PFSK-1 (cell line): ENCODE results near the gene ZDHHC24.

Experiments used
- FOXP2 ChIP-seq: optimal IDR thresholded peaks from 2 replicates; pipeline ENCODE3; 2011; ENCODE audit warnings: borderline replicate concordance, control low read depth, inconsistent platforms; ENCODE audit not compliant: insufficient read depth; ENCODE audit errors: extremely low read length, extremely low read depth
- POLR2AphosphoS5 ChIP-seq: IDR thresholded peaks from 2 replicates; pipeline ENCODE4 v1.6.1; 2012; ENCODE audit warnings: low read depth, mild to moderate bottlenecking, control low read depth, low read length, moderate library complexity
- SIN3A ChIP-seq: IDR thresholded peaks from 2 replicates; pipeline ENCODE4 v1.6.1; 2012; ENCODE audit warnings: mild to moderate bottlenecking, low read length, moderate library complexity, borderline replicate concordance; ENCODE audit not compliant: insufficient read depth
- TAF1 ChIP-seq: IDR thresholded peaks from 2 replicates; pipeline ENCODE4 v1.6.1; 2012; ENCODE audit warnings: low read length, control low read depth, borderline replicate concordance; ENCODE audit not compliant: insufficient read depth
- TF ChIP-seq, protein P1 (sequence below), 2 experiments: IDR thresholded peaks; 2 replicates each; pipeline versions ENCODE4 v1.6.1 to v1.8.0; 2011 to 2012; ENCODE audit warnings: low read depth in 2 of 2, low read length in 2 of 2, control low read depth in 1 of 2, inconsistent platforms in 1 of 2, mild to moderate bottlenecking in 1 of 2, moderate library complexity in 1 of 2; ENCODE audit not compliant: insufficient read depth in 1 of 2

The ZDHHC24 gene

DNA sequence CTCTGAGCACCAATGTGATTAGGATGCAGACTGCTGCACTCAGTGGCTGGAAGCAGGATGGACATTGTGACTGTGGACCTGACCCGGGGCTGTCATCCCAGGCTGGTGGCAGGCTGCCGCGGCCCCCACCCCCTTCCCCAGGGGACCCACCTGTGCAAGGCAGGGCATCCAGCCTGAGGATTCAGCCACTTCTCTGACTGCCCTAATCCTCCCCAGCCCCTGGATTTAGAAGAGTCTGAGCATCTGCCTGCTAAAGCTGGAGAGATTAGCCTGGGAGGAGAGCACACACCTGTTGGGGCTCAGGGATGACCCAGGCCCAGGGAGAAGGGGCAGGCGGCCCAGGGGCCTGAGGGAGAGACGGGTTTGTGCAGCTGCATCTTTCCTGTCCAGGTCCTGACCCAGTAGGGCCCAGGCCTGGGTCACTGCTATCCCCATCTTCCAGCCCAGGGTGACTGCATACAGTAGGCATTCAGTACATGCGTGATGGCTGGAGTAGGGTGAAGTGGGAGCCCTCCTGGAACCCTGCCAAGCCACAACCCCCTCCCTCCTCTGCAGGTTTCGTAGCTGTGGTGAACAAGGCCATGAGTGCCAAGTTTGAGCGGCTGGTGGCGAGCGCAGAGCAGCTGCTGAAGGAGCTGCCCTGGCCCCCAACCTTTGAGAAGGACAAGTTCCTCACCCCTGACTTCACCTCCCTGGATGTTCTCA lies 53.5 kb downstream of the ZDHHC24 start:
- TF ChIP-seq, protein P1, sequence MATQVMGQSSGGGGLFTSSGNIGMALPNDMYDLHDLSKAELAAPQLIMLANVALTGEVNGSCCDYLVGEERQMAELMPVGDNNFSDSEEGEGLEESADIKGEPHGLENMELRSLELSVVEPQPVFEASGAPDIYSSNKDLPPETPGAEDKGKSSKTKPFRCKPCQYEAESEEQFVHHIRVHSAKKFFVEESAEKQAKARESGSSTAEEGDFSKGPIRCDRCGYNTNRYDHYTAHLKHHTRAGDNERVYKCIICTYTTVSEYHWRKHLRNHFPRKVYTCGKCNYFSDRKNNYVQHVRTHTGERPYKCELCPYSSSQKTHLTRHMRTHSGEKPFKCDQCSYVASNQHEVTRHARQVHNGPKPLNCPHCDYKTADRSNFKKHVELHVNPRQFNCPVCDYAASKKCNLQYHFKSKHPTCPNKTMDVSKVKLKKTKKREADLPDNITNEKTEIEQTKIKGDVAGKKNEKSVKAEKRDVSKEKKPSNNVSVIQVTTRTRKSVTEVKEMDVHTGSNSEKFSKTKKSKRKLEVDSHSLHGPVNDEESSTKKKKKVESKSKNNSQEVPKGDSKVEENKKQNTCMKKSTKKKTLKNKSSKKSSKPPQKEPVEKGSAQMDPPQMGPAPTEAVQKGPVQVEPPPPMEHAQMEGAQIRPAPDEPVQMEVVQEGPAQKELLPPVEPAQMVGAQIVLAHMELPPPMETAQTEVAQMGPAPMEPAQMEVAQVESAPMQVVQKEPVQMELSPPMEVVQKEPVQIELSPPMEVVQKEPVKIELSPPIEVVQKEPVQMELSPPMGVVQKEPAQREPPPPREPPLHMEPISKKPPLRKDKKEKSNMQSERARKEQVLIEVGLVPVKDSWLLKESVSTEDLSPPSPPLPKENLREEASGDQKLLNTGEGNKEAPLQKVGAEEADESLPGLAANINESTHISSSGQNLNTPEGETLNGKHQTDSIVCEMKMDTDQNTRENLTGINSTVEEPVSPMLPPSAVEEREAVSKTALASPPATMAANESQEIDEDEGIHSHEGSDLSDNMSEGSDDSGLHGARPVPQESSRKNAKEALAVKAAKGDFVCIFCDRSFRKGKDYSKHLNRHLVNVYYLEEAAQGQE (IDR thresholded peaks at IDR 0.05; ENCODE audit: insufficient read depth in 1 of 2, low read depth in 2 of 2, low read length in 2 of 2) = no peak
- no peak for TF ChIP-seq SIN3A
- TF ChIP-seq TAF1 = no peak
- no peak for TF ChIP-seq FOXP2
- TF ChIP-seq POLR2AphosphoS5 = no peak

DNA sequence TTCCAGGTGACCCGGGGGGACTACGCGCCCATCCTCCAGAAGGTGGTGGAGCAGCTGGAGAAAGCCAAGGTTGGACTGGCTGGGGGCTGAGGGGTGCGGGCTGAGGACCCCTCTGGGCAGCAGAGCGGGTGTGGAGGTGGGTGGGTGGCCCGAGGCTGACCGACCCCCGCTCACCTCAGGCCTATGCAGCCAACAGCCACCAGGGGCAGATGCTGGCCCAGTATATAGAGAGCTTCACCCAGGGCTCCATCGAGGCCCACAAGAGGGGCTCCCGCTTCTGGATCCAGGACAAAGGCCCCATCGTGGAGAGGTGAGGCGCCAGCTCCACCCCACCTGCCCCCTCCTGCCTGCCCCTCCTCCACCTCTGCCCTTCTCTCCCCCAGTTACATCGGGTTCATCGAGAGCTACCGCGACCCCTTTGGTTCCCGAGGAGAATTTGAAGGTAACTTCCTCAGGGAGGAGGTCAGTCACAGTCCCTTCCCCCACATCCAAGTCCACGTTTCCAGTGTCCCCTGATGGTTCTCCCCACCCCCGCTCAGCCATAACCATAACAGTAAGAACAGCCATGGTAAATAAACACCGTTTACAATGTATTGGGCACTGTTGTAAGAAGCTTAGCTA lies 54.4 kb downstream of the ZDHHC24 start:
- TF ChIP-seq POLR2AphosphoS5 (no peak), FOXP2 (no peak), SIN3A (no peak), TAF1 (no peak)
- TF ChIP-seq, protein P1 (IDR thresholded peaks at IDR 0.05; ENCODE audit: insufficient read depth in 1 of 2, low read depth in 2 of 2, low read length in 2 of 2) = no peak

DNA sequence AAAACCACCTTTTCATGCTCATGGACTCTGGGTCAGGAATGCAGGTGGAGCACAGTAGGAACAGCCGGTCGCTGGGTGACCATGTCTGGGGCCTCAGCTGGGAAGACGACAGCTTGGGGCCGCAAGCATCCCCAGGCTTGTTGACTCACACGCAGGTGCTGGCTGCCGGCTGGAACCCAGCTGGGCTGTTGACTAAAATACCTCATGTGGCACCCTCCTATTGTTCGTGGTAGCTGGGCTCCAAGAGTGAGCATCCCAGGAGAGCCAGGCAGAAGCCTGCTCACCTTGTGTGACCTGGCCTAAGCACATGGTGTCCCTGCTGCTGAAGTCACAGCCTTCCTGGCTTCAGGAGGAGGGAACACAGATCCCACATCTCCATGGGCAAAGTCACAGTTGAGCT lies 56.2 kb downstream of the ZDHHC24 start:
- TF ChIP-seq TAF1 (no peak), POLR2AphosphoS5 (no peak), SIN3A (no peak), FOXP2 (no peak)
- TF ChIP-seq, protein P1 (IDR thresholded peaks at IDR 0.05; ENCODE audit: insufficient read depth in 1 of 2, low read depth in 2 of 2, low read length in 2 of 2) = no peak

DNA sequence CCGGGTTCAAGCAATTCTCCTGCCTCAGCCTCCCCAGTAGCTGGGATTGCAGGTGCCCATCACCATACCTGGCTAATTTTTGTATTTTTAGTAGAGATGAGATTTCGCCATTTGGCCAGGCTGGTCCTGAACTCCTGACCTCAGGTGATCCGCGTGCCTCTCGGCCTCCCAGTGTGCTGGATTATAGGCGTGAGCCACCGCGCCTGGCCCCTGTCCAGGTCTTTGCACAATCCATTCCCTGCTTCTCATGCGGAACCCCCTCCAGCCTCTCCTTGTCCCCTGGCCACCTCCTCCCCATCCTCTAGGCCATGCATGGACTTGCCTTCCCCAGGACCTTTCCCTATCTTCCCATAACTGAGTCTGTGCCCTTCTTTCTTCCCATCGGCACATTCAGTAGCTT lies 56.9 kb downstream of the ZDHHC24 start:
- TF ChIP-seq TAF1 = no peak
- TF ChIP-seq SIN3A = no peak
- no peak for TF ChIP-seq POLR2AphosphoS5
- no peak for TF ChIP-seq FOXP2
- TF ChIP-seq, protein P1 (IDR thresholded peaks at IDR 0.05; ENCODE audit: insufficient read depth in 1 of 2, low read depth in 2 of 2, low read length in 2 of 2) = no peak
